Endothelial cell (in vitro differentiated cells): ENCODE results near the gene GCGR. TPM values are rescaled to one million over a fixed set of nuclear protein-coding genes. Genes with fewer than 3 reads are reported as not detected.

Experiments
- DNase-seq: peaks from one replicate; pipeline ENCODE4 v3.0.0; 2021; ENCODE audit warnings: low spot score
- H3K27ac Mint-ChIP-seq: one replicate; pipeline ENCODE4 v1.8.0; 2021; ENCODE audit warnings: mixed read lengths, inconsistent platforms; ENCODE audit not compliant: unreplicated experiment
- H3K27me3 Mint-ChIP-seq: one replicate; pipeline ENCODE4 v1.8.0; 2021; ENCODE audit warnings: mild to moderate bottlenecking, moderate library complexity, mixed read lengths, inconsistent platforms; ENCODE audit not compliant: unreplicated experiment
- H3K36me3 Mint-ChIP-seq: one replicate; pipeline ENCODE4 v1.8.0; 2021; ENCODE audit warnings: mild to moderate bottlenecking, low read depth, mixed read lengths, inconsistent platforms; ENCODE audit not compliant: unreplicated experiment
- H3K4me1 Mint-ChIP-seq: one replicate; pipeline ENCODE4 v1.8.0; 2021; ENCODE audit warnings: mild to moderate bottlenecking, mixed read lengths, inconsistent platforms; ENCODE audit not compliant: unreplicated experiment
- H3K4me3 Mint-ChIP-seq: one replicate; pipeline ENCODE4 v1.8.0; 2021; ENCODE audit warnings: mild to moderate bottlenecking, mixed read lengths, inconsistent platforms; ENCODE audit not compliant: unreplicated experiment
- H3K9me3 Mint-ChIP-seq: one replicate; pipeline ENCODE4 v1.8.0; 2021; ENCODE audit warnings: mixed read lengths, inconsistent platforms; ENCODE audit not compliant: unreplicated experiment
- total RNA-seq: library from RNA; stranded (reverse); fragmentation: NEBNext Ultra II Directional; extraction: Animal tissue kit (Norgen Biotek cat#: 25700); gene quantifications from one replicate; pipeline ENCODE4 v1.2.1, GENCODE V29; 2021; ENCODE audit not compliant: unreplicated experiment
- TF ChIP-seq, protein P1 (sequence below): fragments of 200-600 bp; sonication (generic); IDR thresholded peaks from one replicate; pipeline ENCODE4 v1.5.0; 2021; ENCODE audit warnings: antibody characterized with exemption; ENCODE audit not compliant: unreplicated experiment

GCGR gene
- total RNA-seq, 1 donor from 2014 or later: not detected

DNA sequence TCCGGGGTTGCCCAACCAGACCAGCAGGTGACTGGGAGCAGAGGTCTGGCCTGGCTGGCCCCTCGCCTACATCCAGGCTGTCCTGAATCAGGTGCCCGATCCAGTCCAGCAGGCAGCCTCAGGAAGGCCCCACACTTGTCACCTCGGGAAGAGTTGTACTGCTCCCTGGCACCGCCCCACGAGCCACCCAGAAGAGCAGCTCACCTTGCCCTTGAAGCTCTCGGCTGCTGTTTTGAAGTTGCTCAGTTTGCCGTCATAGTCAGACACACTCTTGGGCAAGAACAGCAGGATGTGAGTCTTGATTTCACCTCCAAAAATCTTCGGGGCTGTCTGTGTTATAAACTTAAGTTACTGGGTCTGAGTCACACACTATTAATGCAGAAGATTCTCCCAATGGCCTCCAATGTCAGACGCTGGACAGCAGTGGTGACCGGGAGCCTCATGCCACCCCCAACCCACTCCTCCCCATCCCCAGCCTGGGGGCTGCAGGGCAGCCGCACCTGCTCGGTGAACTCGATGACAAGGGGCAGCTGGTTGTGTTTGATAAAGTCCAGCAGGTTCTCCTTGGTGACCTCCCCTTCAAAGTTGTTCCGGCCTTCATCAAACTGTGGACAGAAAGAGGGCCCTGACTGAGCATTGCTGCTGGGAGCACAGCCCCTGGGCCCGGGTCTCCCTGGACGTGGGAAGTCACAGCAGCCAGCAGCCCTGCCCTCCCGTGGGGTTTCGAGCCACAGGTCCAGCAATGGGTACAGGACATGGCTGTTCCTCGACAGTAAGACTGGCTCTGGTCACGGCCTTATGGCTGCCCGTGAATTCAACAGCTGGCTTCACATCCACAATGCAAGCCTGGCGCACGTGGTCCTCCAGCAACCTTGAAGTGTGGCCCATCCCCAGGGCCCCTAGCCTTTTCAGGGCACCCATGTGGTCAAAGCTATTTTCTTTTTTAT, 43.1 kb downstream of the GCGR start:
- H3K36me3 Mint-ChIP-seq: peaks cover 32% of the 10 kb centered on the region
- TF ChIP-seq, protein P1, sequence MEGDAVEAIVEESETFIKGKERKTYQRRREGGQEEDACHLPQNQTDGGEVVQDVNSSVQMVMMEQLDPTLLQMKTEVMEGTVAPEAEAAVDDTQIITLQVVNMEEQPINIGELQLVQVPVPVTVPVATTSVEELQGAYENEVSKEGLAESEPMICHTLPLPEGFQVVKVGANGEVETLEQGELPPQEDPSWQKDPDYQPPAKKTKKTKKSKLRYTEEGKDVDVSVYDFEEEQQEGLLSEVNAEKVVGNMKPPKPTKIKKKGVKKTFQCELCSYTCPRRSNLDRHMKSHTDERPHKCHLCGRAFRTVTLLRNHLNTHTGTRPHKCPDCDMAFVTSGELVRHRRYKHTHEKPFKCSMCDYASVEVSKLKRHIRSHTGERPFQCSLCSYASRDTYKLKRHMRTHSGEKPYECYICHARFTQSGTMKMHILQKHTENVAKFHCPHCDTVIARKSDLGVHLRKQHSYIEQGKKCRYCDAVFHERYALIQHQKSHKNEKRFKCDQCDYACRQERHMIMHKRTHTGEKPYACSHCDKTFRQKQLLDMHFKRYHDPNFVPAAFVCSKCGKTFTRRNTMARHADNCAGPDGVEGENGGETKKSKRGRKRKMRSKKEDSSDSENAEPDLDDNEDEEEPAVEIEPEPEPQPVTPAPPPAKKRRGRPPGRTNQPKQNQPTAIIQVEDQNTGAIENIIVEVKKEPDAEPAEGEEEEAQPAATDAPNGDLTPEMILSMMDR: no peak
- no peaks in the 10 kb centered on the region for H3K4me1 Mint-ChIP-seq
- H3K4me3 Mint-ChIP-seq: no peak overlapping the region
- DNase-seq: no peak
- no peak overlapping the region for H3K27ac Mint-ChIP-seq
- peaks cover 10% of the 10 kb centered on the region for H3K27me3 Mint-ChIP-seq
- no peaks in the 10 kb centered on the region for H3K9me3 Mint-ChIP-seq

- H3K4me1 Mint-ChIP-seq: no peaks in the 10 kb centered on the region
- DNase-seq: no peak
- peaks cover 10% of the 10 kb centered on the region for H3K27me3 Mint-ChIP-seq
- peaks cover 32% of the 10 kb centered on the region for H3K36me3 Mint-ChIP-seq
- TF ChIP-seq, protein P1: no peak
- no peak overlapping the region for H3K4me3 Mint-ChIP-seq
- no peaks in the 10 kb centered on the region for H3K9me3 Mint-ChIP-seq
- no peak overlapping the region for H3K27ac Mint-ChIP-seq
These were observed 45.5 kb downstream of the GCGR start for GRCh38 chr17:81849457-81849856.

GRCh38 chr17:81851423-81851822, 47.5 kb downstream of the GCGR start:
- H3K9me3 Mint-ChIP-seq: no peaks in the 10 kb centered on the region
- H3K36me3 Mint-ChIP-seq: peaks cover 29% of the 10 kb centered on the region
- TF ChIP-seq, protein P1: no peak
- H3K4me3 Mint-ChIP-seq: no peak overlapping the region
- DNase-seq: no peak
- no peaks in the 10 kb centered on the region for H3K4me1 Mint-ChIP-seq
- H3K27ac Mint-ChIP-seq: no peak overlapping the region
- H3K27me3 Mint-ChIP-seq: peaks cover 6% of the 10 kb centered on the region

GRCh38 chr17:81852237-81852636, 48.3 kb downstream of the GCGR start:
- DNase-seq: no peak
- Mint-ChIP-seq H3K36me3 (peaks cover 23% of the 10 kb centered on the region), H3K27me3 (peaks cover 6% of the 10 kb centered on the region), H3K27ac (no peak overlapping the region), H3K9me3 (no peaks in the 10 kb centered on the region), H3K4me1 (peaks cover under 1% of the 10 kb centered on the region), H3K4me3 (no peak overlapping the region)
- TF ChIP-seq, protein P1: no peak
